Endothelial cell of umbilical vein (primary cell): Measurements from ENCODE around the gene TMEM164. TPM values are rescaled to one million over a fixed set of nuclear protein-coding genes. Genes with fewer than 3 reads are reported as not detected.

Experiments
- BruUV-seq: library from RNA; stranded (reverse); fragments of 400-500 nt; replicated peaks from 2 replicates; lab custom pipeline; 2021; lab: Mats Ljungman, UMichigan
- CTCF ChIA-PET: fragments of 300-600, 350-600 bp; sonication (Branson Sonifier 250); formaldehyde crosslinking; loops from one replicate; lab custom pipeline; 2021; ENCODE audit warnings: antibody characterized with exemption, inconsistent platforms; lab: Charles Lee
- POLR2A ChIA-PET: fragments of 300-600, 350-600 bp; sonication (Branson Sonifier 250); formaldehyde crosslinking; loops from one replicate; lab custom pipeline; 2021; ENCODE audit warnings: antibody characterized with exemption, inconsistent platforms; lab: Charles Lee
- DNase-seq: peaks from one replicate; pipeline ENCODE4 v3.0.0-alpha.2; 2011; ENCODE audit warnings: low read depth, low spot score
- FAIRE-seq: peaks from 2 replicates; lab custom pipeline; 2011; peaks lifted over from hg19 to GRCh38; lab: Jason Lieb, UNC
- H2AFZ ChIP-seq: 2 replicates; pipeline ENCODE4 v1.6.0; 2012; ENCODE audit warnings: low read depth, low read length, control low read depth, inconsistent platforms
- H3K27ac ChIP-seq: 2 replicates; pipeline ENCODE4 v1.5.1; 2011; ENCODE audit warnings: low read depth, mild to moderate bottlenecking, control low read depth, low read length, moderate library complexity; ENCODE audit not compliant: insufficient read depth
- H3K27me3 ChIP-seq, 2 experiments: 2 replicates each; pipeline versions ENCODE4 v1.6.0 to v1.6.1; 2011; ENCODE audit warnings: low read length in 2 of 2, mixed read lengths in 1 of 2; ENCODE audit not compliant: control insufficient read depth in 2 of 2, insufficient read depth in 2 of 2
- H3K36me3 ChIP-seq, 2 experiments: 2 replicates in 1 of 2; 3 replicates in 1 of 2; pipeline ENCODE4 v1.5.1; 2011; ENCODE audit warnings: low read length in 2 of 2, mild to moderate bottlenecking in 1 of 2, moderate library complexity in 1 of 2; ENCODE audit not compliant: control insufficient read depth in 2 of 2, insufficient read depth in 2 of 2; ENCODE audit errors: extremely low read depth in 1 of 2
- H3K4me1 ChIP-seq: 3 replicates; pipeline ENCODE4 v1.5.1; 2011; ENCODE audit warnings: mild to moderate bottlenecking, low read length; ENCODE audit not compliant: control insufficient read depth, insufficient read depth; ENCODE audit errors: extremely low read depth
- H3K4me2 ChIP-seq: 2 replicates; pipeline ENCODE4 v1.6.1; 2011; ENCODE audit warnings: low read length, control low read depth, mixed read lengths; ENCODE audit not compliant: insufficient read depth
- H3K4me3 ChIP-seq, 3 experiments: fragments of 200-600 bp in 1 of 3; sonication (generic), shearing (Covaris generic) in 1 of 3; replicated peaks in 1 of 3; 2 replicates each; pipeline ENCODE4 v1.5.1; 2011 to 2016; ENCODE audit warnings: control low read depth in 3 of 3, low read length in 3 of 3, mild to moderate bottlenecking in 2 of 3, inconsistent platforms in 1 of 3, low read depth in 1 of 3, moderate library complexity in 1 of 3; ENCODE audit not compliant: insufficient read depth in 1 of 3
- H3K79me2 ChIP-seq: 2 replicates; pipeline ENCODE4 v1.6.0; 2012; ENCODE audit warnings: low read length, inconsistent platforms; ENCODE audit not compliant: control insufficient read depth, insufficient read depth
- H3K9ac ChIP-seq: replicated peaks from 2 replicates; pipeline ENCODE3; 2011; ENCODE audit warnings: low read length, control low read depth; ENCODE audit not compliant: insufficient read depth; ENCODE audit errors: extremely low read depth
- H3K9me1 ChIP-seq: replicated peaks from 3 replicates; pipeline ENCODE4 v1.6.0; 2011; ENCODE audit warnings: mild to moderate bottlenecking, low read length; ENCODE audit not compliant: control insufficient read depth, insufficient read depth; ENCODE audit errors: extremely low read depth
- H3K9me3 ChIP-seq: replicated peaks from 2 replicates; pipeline ENCODE4 v1.5.1; 2012; ENCODE audit warnings: low read length, inconsistent platforms; ENCODE audit not compliant: control insufficient read depth, insufficient read depth
- H4K20me1 ChIP-seq: replicated peaks from 2 replicates; pipeline ENCODE3; 2011; ENCODE audit warnings: mild to moderate bottlenecking, low read length; ENCODE audit not compliant: control insufficient read depth, insufficient read depth; ENCODE audit errors: extremely low read depth
- EZH2 ChIP-seq: IDR thresholded peaks from 2 replicates; pipeline ENCODE4 v1.6.1; 2012; ENCODE audit warnings: borderline replicate concordance, low read depth, mild to moderate bottlenecking, moderate library complexity, low read length, inconsistent platforms; ENCODE audit not compliant: severe bottlenecking
- FOS ChIP-seq: IDR thresholded peaks from 2 replicates; pipeline ENCODE4 v1.6.1; 2011; ENCODE audit warnings: mild to moderate bottlenecking, low read length, moderate library complexity, borderline replicate concordance; ENCODE audit not compliant: insufficient read depth
- GATA2 ChIP-seq: IDR thresholded peaks from 2 replicates; pipeline ENCODE4 v1.7.0; 2011; ENCODE audit warnings: low read depth, mild to moderate bottlenecking, moderate library complexity, mixed read lengths, low read length; ENCODE audit not compliant: insufficient read length, insufficient read depth
- JUN ChIP-seq: IDR thresholded peaks from 2 replicates; pipeline ENCODE4 v1.6.1; 2011; ENCODE audit warnings: borderline replicate concordance, low read depth; ENCODE audit not compliant: insufficient read length, insufficient read depth
- MYC ChIP-seq: IDR thresholded peaks from one replicate; pipeline ENCODE4 v1.6.1; 2011; ENCODE audit warnings: mild to moderate bottlenecking, low read depth, low read length
- POLR2A ChIP-seq: IDR thresholded peaks from 2 replicates; pipeline ENCODE4 v1.6.1; 2012; ENCODE audit warnings: low read depth, mild to moderate bottlenecking, control low read depth, low read length
- POLR2AphosphoS5 ChIP-seq: IDR thresholded peaks from 2 replicates; pipeline ENCODE4 v1.6.1; 2012; ENCODE audit warnings: low read depth, mild to moderate bottlenecking, control low read depth, low read length, moderate library complexity; ENCODE audit not compliant: insufficient read depth
- dilution Hi-C: fragments of 300-500 bp; cut with MboI; formaldehyde crosslinking; loops from one replicate; pipeline ENCODE4 v1.15.0; 2019; ENCODE audit warnings: low sequenced_read_pairs; ENCODE audit not compliant: extremely low pct_ligation_motif_present
- intact Hi-C: fragments of 100-400 bp; cut with micrococcal nuclease; formaldehyde crosslinking; loops from one replicate; pipeline ENCODE4 v1.10.0; 2022
- polyA plus RNA-seq, 4 experiments: library from polyadenylated mRNA; depleted of rRNA in 3 of 4; stranded (reverse) in 3 of 4; unstranded in 1 of 4; fragments of >200 nt; gene quantifications; 2 replicates each; pipeline versions ENCODE4 v1.2.1 to v1.2.3, GENCODE V29; 2011 to 2012; ENCODE audit warnings: missing spikeins in 1 of 4
- total RNA-seq: library from RNA; stranded (reverse); gene quantifications from 2 replicates; pipeline ENCODE4 v1.2.3, GENCODE V29; 2021
- TF ChIP-seq, protein P1 (sequence below), 2 donors: IDR thresholded peaks; 1 replicate in 1 of 2; 2 replicates in 1 of 2; pipeline ENCODE4 v1.5.1; 2011; ENCODE audit warnings: low read length in 2 of 2, mild to moderate bottlenecking in 2 of 2, moderate library complexity in 2 of 2, control low read depth in 1 of 2, inconsistent platforms in 1 of 2, low read depth in 1 of 2; ENCODE audit not compliant: insufficient read depth in 1 of 2; ENCODE audit errors: extremely low read depth in 1 of 2
- TF ChIP-seq, protein P2 (sequence below): IDR thresholded peaks from 2 replicates; pipeline ENCODE4 v1.6.1; 2011; ENCODE audit not compliant: insufficient read depth, insufficient read length

TMEM164 gene
- total and polyA plus RNA-seq, 2 donors (not counting 3 experiments of a cell fraction or from before 2014, with no cell fraction given) = 12.8 to 22.2 TPM

DNA sequence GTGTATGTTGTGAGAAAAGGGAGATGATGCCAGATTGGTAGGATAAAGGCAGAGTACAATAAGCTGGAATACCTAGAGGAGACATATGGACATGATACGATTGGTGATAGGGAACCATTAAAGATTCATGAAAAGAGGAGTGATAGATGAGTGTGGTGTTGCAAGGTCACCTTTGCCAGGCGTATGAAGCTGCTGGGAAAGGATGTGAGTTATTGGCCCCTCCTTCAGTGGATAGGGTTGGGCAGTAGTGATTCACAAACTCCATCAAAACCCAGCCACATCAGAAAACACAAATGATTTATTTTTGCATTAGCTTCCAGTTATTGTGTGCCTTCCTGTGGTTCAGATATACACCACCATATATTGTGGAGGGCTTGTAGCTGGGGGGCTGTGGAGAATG, 34.3 kb downstream of the TMEM164 start:
- DNase-seq (peak; percentile 36), FAIRE-seq (no peak)
- no peak overlapping the region for H3K9ac ChIP-seq
- no TSS peak for BruUV-seq
- no peak overlapping the region for H3K27ac ChIP-seq
- TF ChIP-seq, protein P1, sequence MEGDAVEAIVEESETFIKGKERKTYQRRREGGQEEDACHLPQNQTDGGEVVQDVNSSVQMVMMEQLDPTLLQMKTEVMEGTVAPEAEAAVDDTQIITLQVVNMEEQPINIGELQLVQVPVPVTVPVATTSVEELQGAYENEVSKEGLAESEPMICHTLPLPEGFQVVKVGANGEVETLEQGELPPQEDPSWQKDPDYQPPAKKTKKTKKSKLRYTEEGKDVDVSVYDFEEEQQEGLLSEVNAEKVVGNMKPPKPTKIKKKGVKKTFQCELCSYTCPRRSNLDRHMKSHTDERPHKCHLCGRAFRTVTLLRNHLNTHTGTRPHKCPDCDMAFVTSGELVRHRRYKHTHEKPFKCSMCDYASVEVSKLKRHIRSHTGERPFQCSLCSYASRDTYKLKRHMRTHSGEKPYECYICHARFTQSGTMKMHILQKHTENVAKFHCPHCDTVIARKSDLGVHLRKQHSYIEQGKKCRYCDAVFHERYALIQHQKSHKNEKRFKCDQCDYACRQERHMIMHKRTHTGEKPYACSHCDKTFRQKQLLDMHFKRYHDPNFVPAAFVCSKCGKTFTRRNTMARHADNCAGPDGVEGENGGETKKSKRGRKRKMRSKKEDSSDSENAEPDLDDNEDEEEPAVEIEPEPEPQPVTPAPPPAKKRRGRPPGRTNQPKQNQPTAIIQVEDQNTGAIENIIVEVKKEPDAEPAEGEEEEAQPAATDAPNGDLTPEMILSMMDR (IDR thresholded peaks at IDR 0.05; ENCODE audit: extremely low read depth in 1 of 2, insufficient read depth in 1 of 2, low read depth in 1 of 2, low read length in 2 of 2) = no peak
- TF ChIP-seq MYC = no peak
- TF ChIP-seq JUN = no peak
- no peak for TF ChIP-seq GATA2
- no peak for TF ChIP-seq POLR2A
- no peak for TF ChIP-seq POLR2AphosphoS5
- no peak for TF ChIP-seq FOS
- no peak for TF ChIP-seq EZH2
- TF ChIP-seq, protein P2, sequence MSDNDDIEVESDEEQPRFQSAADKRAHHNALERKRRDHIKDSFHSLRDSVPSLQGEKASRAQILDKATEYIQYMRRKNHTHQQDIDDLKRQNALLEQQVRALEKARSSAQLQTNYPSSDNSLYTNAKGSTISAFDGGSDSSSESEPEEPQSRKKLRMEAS = no peak
- no peaks in the 10 kb centered on the region for H4K20me1 ChIP-seq
- CTCF ChIA-PET = interaction anchor here (1.0 to 1.4 kb wide), 2 partner anchors 8 to 11 kb away, joined by 4 read pairs; no protein-coding TSS in a partner anchor
- H2AFZ ChIP-seq = no peak overlapping the region
- dilution Hi-C loops = no loop called here
- H3K4me3 ChIP-seq = no peak overlapping the region
- POLR2A ChIA-PET = no interaction called here
- no peaks in the 10 kb centered on the region for H3K4me1 ChIP-seq
- no peaks in the 10 kb centered on the region for H3K36me3 ChIP-seq
- intact Hi-C loops = no loop called here
- H3K9me3 ChIP-seq = no peaks in the 10 kb centered on the region
- no peaks in the 10 kb centered on the region for H3K9me1 ChIP-seq
- H3K27me3 ChIP-seq = no peaks in the 10 kb centered on the region
- no peaks in the 10 kb centered on the region for H3K79me2 ChIP-seq
- no peak overlapping the region for H3K4me2 ChIP-seq
